K562 (cell line): ENCODE data around the gene TNFSF13B. TPM values are rescaled to one million over a fixed set of nuclear protein-coding genes. Genes with fewer than 3 reads are reported as not detected.

Source experiments
- ATAC-seq: fragments of 200-7000 bp; cut with Tn5 transposase; 3 replicates; pipeline ENCODE4 v1.9.1; 2020; ENCODE audit warnings: moderate library complexity
- BruUV-seq: library from RNA; stranded (reverse); fragments of 400-500 nt; replicated peaks from 2 replicates; lab custom pipeline; 2021; lab: Mats Ljungman, UMichigan
- CTCF ChIA-PET: fragments of 300-600 bp; formaldehyde crosslinking; extraction: SDS; loops from one replicate; lab custom pipeline; 2021; ENCODE audit warnings: low intra/inter-chr PET ratio; lab: Yijun Ruan, JAX
- POLR2A ChIA-PET: fragments of 300-600, 350-650 bp; sonication (Branson Sonifier 250); formaldehyde crosslinking; extraction: SDS; loops from one replicate; lab custom pipeline; 2021; ENCODE audit warnings: antibody characterized with exemption, inconsistent platforms; lab: Yijun Ruan, JAX
- DNase-seq, 4 experiments: peaks; one replicate each; pipeline versions ENCODE4 v3.0.0 to v3.0.0-alpha.2; 2011 to 2018; ENCODE audit warnings: low spot score in 3 of 4, mixed read lengths in 3 of 4; ENCODE audit errors: extremely low read depth in 1 of 4
- FAIRE-seq: peaks from 2 replicates; lab custom pipeline; 2011; peaks lifted over from hg19 to GRCh38; lab: Jason Lieb, UNC
- H2AFZ ChIP-seq: 2 replicates; pipeline ENCODE4 v1.6.0; 2011; ENCODE audit warnings: low read depth, low read length, control low read depth, inconsistent platforms
- H3K27ac ChIP-seq: fragments of 200-600 bp; 3 replicates; pipeline ENCODE4 v1.8.0; 2011; ENCODE audit warnings: low read depth, mild to moderate bottlenecking, control low read depth, inconsistent platforms, low read length, moderate library complexity, mixed read lengths; ENCODE audit errors: extremely low read depth
- H3K27me3 ChIP-seq, 2 experiments: fragments of 300-600 bp in 1 of 2; 2 replicates in 1 of 2; 3 replicates in 1 of 2; pipeline versions ENCODE4 v1.6.0 to v1.8.0; 2011; ENCODE audit warnings: inconsistent platforms in 2 of 2, low read length in 2 of 2, mild to moderate bottlenecking in 1 of 2, mixed read lengths in 1 of 2, moderate library complexity in 1 of 2; ENCODE audit not compliant: control insufficient read depth in 2 of 2, insufficient read depth in 2 of 2
- H3K36me3 ChIP-seq: fragments of 300-600 bp; 3 replicates; pipeline ENCODE4 v1.8.0; 2011; ENCODE audit warnings: mild to moderate bottlenecking, low read length, inconsistent platforms; ENCODE audit not compliant: control insufficient read depth, insufficient read depth
- H3K4me1 ChIP-seq, 2 experiments: fragments of 200-600 bp in 1 of 2; replicated peaks in 1 of 2; 2 replicates in 1 of 2; 3 replicates in 1 of 2; pipeline versions ENCODE4 v1.5.1 to v1.8.0; 2011; ENCODE audit warnings: inconsistent platforms in 2 of 2, low read length in 2 of 2, mild to moderate bottlenecking in 1 of 2, mixed read lengths in 1 of 2, moderate library complexity in 1 of 2; ENCODE audit not compliant: control insufficient read depth in 2 of 2, insufficient read depth in 2 of 2
- H3K4me2 ChIP-seq: 2 replicates; pipeline ENCODE4 v1.6.1; 2011; ENCODE audit warnings: low read length, control low read depth, inconsistent platforms, mixed read lengths; ENCODE audit not compliant: insufficient read depth
- H3K4me3 ChIP-seq: fragments of 200-600 bp; sonication (generic), shearing (Covaris generic); 2 replicates; pipeline ENCODE4 v1.5.1; 2016; ENCODE audit warnings: control low read depth, inconsistent platforms
- H3K79me2 ChIP-seq: fragments of 200-600 bp; 3 replicates; pipeline ENCODE4 v1.8.0; 2011; ENCODE audit warnings: low read length, inconsistent platforms; ENCODE audit not compliant: control insufficient read depth, insufficient read depth
- H3K9ac ChIP-seq, 2 experiments: 2 replicates each; pipeline versions ENCODE4 v1.6.0 to v1.6.1; 2011; ENCODE audit warnings: low read depth in 2 of 2, low read length in 2 of 2, control low read depth in 1 of 2, inconsistent platforms in 1 of 2, mild to moderate bottlenecking in 1 of 2, mixed read lengths in 1 of 2; ENCODE audit not compliant: insufficient read depth in 1 of 2
- H3K9me1 ChIP-seq: one replicate; pipeline ENCODE4 v1.6.0; 2011; ENCODE audit warnings: inconsistent platforms, mild to moderate bottlenecking, low read length, moderate library complexity; ENCODE audit not compliant: control insufficient read depth, insufficient read depth
- H3K9me3 ChIP-seq: replicated peaks from 2 replicates; pipeline ENCODE4 v1.5.1; 2011; ENCODE audit warnings: low read depth, low read length, inconsistent platforms; ENCODE audit not compliant: control insufficient read depth, insufficient read depth
- H4K20me1 ChIP-seq: replicated peaks from 2 replicates; pipeline ENCODE4 v1.6.1; 2011; ENCODE audit warnings: low read length, inconsistent platforms, mixed read lengths; ENCODE audit not compliant: control insufficient read depth, insufficient read depth
- CBFA2T3 ChIP-seq: fragments of 450-650 bp; IDR thresholded peaks from 2 replicates; pipeline ENCODE4 v1.6.1; 2017
- FOXA3 ChIP-seq, 2 experiments: fragments of 450-650 bp in 1 of 2; sonication (generic) in 1 of 2; formaldehyde crosslinking; IDR thresholded peaks in 1 of 2; conservative IDR thresholded peaks in 1 of 2; 2 replicates each; pipeline versions ENCODE4 v1.4.0 to v1.8.0; 2020 to 2022; ENCODE audit warnings: mild to moderate bottlenecking in 2 of 2, missing genetic modification reagents in 1 of 2
- FOXK1 ChIP-seq: sonication (generic); formaldehyde crosslinking; IDR thresholded peaks from 2 replicates; pipeline ENCODE4 v1.8.0; 2022; ENCODE audit warnings: missing genetic modification reagents, mild to moderate bottlenecking, borderline replicate concordance
- MEIS2 ChIP-seq: fragments of 450-650 bp; IDR thresholded peaks from 2 replicates; pipeline ENCODE4 v1.6.1; 2014; ENCODE audit warnings: mild to moderate bottlenecking; ENCODE audit not compliant: partially characterized antibody
- SMARCE1 ChIP-seq: fragments of 450-650 bp; IDR thresholded peaks from 2 replicates; pipeline ENCODE4 v1.7.1; 2016; ENCODE audit warnings: mild to moderate bottlenecking
- SOX6 ChIP-seq: fragments of 450-650 bp; IDR thresholded peaks from 2 replicates; pipeline ENCODE4 v1.6.1; 2014; ENCODE audit warnings: mild to moderate bottlenecking
- TAL1 ChIP-seq: fragments of 450-650 bp; IDR thresholded peaks from 2 replicates; pipeline ENCODE4 v1.6.1; 2016; ENCODE audit warnings: mild to moderate bottlenecking
- TCF3 ChIP-seq: sonication (generic); formaldehyde crosslinking; IDR thresholded peaks from 2 replicates; pipeline ENCODE4 v1.4.0; 2020; ENCODE audit warnings: mild to moderate bottlenecking, missing genetic modification reagents
- TCF7 ChIP-seq: sonication (generic); IDR thresholded peaks from 2 replicates; pipeline ENCODE4 v1.6.1; 2016; ENCODE audit warnings: antibody characterized with exemption, borderline replicate concordance
- TEAD4 ChIP-seq, 2 experiments: sonication (generic) in 1 of 2; formaldehyde crosslinking in 1 of 2; IDR thresholded peaks; 2 replicates each; pipeline versions ENCODE4 v1.6.1 to v1.8.0; 2012 to 2022; ENCODE audit warnings: borderline replicate concordance in 1 of 2, inconsistent platforms in 1 of 2, low read length in 1 of 2, mild to moderate bottlenecking in 1 of 2, missing genetic modification reagents in 1 of 2
- WGBS: fragments of 100-300 bp; shearing (Covaris generic); methylation state at CpG from one replicate; pipeline ENCODE4 v1.1.6; 2016; ENCODE audit warnings: low coverage, mixed read lengths; ENCODE audit not compliant: insufficient coverage; ENCODE audit errors: missing lambda C conversion rate; 5-methylcytosine and 5-hydroxymethylcytosine counted together
- in situ Hi-C: fragments of 300-500 bp; cut with MboI; formaldehyde crosslinking; loops from 4 replicates; pipeline ENCODE4 v1.15.0; 2018; ENCODE audit warnings: inconsistent platforms, mixed read lengths
- intact Hi-C: fragments of 100-400 bp; cut with micrococcal nuclease; formaldehyde crosslinking; loops from 2 replicates; pipeline ENCODE4 v1.14.2; 2022
- polyA plus RNA-seq, 8 experiments: library from polyadenylated mRNA; depleted of rRNA in 4 of 8; stranded (reverse) in 5 of 8; unstranded in 3 of 8; fragments of >200 nt; fragmentation: Nextera tagmentation in 2 of 8; fragmentation: Illumina TruSeq in 1 of 8; extraction: Ambion mirVana in 2 of 8; extraction: Trizol in 1 of 8; gene quantifications; 2 replicates each; pipeline versions ENCODE4 v1.2.1 to v1.2.3, GENCODE V29; 2011 to 2014; ENCODE audit warnings: inconsistent platforms in 1 of 8, missing spikeins in 1 of 8
- total RNA-seq, 7 experiments: library from RNA; depleted of rRNA in 6 of 7; stranded (reverse); fragments of >200 nt in 6 of 7; fragmentation: Illumina TruSeq in 2 of 7; extraction: Trizol in 2 of 7; gene quantifications; 2 replicates each; pipeline versions ENCODE4 v1.2.1 to v1.2.3, GENCODE V29; 2011 to 2021; ENCODE audit warnings: low replicate concordance in 1 of 7
- TF ChIP-seq, protein P1 (sequence below), 2 experiments: fragments of 200-800 bp in 1 of 2; sonication (Bioruptor generic) in 1 of 2; sonication (generic) in 1 of 2; formaldehyde crosslinking in 1 of 2; IDR thresholded peaks in 1 of 2; conservative IDR thresholded peaks in 1 of 2; 2 replicates each; pipeline versions ENCODE4 v1.5.0 to v1.6.1; 2016 to 2020; ENCODE audit warnings: missing compliant biosample characterization in 1 of 2, missing genetic modification characterization in 1 of 2, missing genetic modification reagents in 1 of 2
- TF ChIP-seq, protein P2 (sequence below): fragments of 200-400 bp; formaldehyde crosslinking; IDR thresholded peaks from 2 replicates; pipeline ENCODE4 v1.6.1; 2017; ENCODE audit warnings: mild to moderate bottlenecking, low read depth, low read length, moderate library complexity
- TF ChIP-seq, protein P3 (sequence below), 2 experiments: IDR thresholded peaks in 1 of 2; conservative IDR thresholded peaks in 1 of 2; 2 replicates each; pipeline ENCODE4 v1.6.1; 2016; ENCODE audit warnings: low read depth in 2 of 2, mild to moderate bottlenecking in 1 of 2, missing compliant biosample characterization in 1 of 2, missing genetic modification characterization in 1 of 2, moderate library complexity in 1 of 2

The TNFSF13B gene
- total and polyA plus RNA-seq, 9 of the 15 experiments (the other 6 are each of a cell fraction or from before 2014, with no cell fraction given): 1.1 to 2.1 (median 1.5) TPM

DNA sequence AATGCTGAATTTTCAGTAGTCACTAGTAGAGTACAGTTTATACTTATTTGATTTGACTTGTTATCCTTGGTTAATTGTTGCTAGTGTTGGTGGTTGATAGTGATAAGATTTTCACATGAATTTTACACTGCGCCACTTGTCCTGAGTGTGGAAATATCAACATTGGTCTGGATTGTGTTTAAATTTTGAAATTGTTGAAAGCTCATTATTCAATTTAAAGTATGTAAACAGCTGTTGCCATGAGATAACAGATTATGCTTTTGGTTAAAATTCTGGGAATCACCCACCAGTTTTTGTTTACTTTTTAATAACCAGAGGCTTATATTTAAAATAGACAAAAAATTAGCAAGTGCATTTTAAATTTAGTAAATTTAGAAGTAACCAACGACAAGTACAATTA is 12.3 kb upstream of the TNFSF13B start:
- intact Hi-C loops: no loop called here
- Histone ChIP-seq H3K36me3 (no peaks in the 10 kb centered on the region), H3K4me2 (no peak overlapping the region), H3K9me3 (no peaks in the 10 kb centered on the region), H3K4me3 (no peak overlapping the region), H4K20me1 (no peaks in the 10 kb centered on the region), H3K27me3 (no peaks in the 10 kb centered on the region), H3K79me2 (no peaks in the 10 kb centered on the region), H3K9me1 (no peaks in the 10 kb centered on the region), H3K9ac (no peak overlapping the region), H3K4me1 (no peaks in the 10 kb centered on the region), H3K27ac (no peak overlapping the region), H2AFZ (no peak overlapping the region)
- ChIA-PET POLR2A (no interaction called here), CTCF (no interaction called here)
- in situ Hi-C loops: no loop called here
- ATAC-seq (no peak), FAIRE-seq (no peak), DNase-seq (no peak)
- WGBS: 0% methylated on average over 2 of the region's 2 CpGs
- BruUV-seq: no TSS peak
- TF ChIP-seq FOXK1 (CRISPR knock-in tag) (no peak), FOXA3 (CRISPR knock-in tag; conservative IDR thresholded peaks at IDR 0.05 in 1 of 2, IDR thresholded peaks at IDR 0.05 in 1 of 2) (peak in 1 of 2 experiments; percentile 71; a peak in 2 of 4 replicates), TCF7 (no peak), MEIS2 (peak; percentile 85), CBFA2T3 (0 out of 2 replicates have a peak, but pooled peaks have one; percentile 24), TEAD4 (IDR thresholded peaks at IDR 0.05; ENCODE audit: low read length) (peak; percentile 50; the same call in 1 of the 2 replicates), TEAD4 (CRISPR knock-in tag; IDR thresholded peaks at IDR 0.05; ENCODE audit: borderline replicate concordance) (no peak), SOX6 (peak; percentile 34; the same call in 1 of the 2 replicates), SMARCE1 (peak; percentile 48; the same call in 1 of the 2 replicates), TAL1 (peak; percentile 52), TCF3 (CRISPR knock-in tag) (peak; percentile 49; the same call in 1 of the 2 replicates)
- TF ChIP-seq, protein P1, sequence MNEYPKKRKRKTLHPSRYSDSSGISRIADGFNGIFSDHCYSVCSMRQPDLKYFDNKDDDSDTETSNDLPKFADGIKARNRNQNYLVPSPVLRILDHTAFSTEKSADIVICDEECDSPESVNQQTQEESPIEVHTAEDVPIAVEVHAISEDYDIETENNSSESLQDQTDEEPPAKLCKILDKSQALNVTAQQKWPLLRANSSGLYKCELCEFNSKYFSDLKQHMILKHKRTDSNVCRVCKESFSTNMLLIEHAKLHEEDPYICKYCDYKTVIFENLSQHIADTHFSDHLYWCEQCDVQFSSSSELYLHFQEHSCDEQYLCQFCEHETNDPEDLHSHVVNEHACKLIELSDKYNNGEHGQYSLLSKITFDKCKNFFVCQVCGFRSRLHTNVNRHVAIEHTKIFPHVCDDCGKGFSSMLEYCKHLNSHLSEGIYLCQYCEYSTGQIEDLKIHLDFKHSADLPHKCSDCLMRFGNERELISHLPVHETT (CRISPR knock-in tag; conservative IDR thresholded peaks at IDR 0.05 in 1 of 2, IDR thresholded peaks at IDR 0.05 in 1 of 2): no peak
- TF ChIP-seq, protein P2, sequence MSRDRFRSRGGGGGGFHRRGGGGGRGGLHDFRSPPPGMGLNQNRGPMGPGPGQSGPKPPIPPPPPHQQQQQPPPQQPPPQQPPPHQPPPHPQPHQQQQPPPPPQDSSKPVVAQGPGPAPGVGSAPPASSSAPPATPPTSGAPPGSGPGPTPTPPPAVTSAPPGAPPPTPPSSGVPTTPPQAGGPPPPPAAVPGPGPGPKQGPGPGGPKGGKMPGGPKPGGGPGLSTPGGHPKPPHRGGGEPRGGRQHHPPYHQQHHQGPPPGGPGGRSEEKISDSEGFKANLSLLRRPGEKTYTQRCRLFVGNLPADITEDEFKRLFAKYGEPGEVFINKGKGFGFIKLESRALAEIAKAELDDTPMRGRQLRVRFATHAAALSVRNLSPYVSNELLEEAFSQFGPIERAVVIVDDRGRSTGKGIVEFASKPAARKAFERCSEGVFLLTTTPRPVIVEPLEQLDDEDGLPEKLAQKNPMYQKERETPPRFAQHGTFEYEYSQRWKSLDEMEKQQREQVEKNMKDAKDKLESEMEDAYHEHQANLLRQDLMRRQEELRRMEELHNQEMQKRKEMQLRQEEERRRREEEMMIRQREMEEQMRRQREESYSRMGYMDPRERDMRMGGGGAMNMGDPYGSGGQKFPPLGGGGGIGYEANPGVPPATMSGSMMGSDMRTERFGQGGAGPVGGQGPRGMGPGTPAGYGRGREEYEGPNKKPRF: no peak
- TF ChIP-seq, protein P3, sequence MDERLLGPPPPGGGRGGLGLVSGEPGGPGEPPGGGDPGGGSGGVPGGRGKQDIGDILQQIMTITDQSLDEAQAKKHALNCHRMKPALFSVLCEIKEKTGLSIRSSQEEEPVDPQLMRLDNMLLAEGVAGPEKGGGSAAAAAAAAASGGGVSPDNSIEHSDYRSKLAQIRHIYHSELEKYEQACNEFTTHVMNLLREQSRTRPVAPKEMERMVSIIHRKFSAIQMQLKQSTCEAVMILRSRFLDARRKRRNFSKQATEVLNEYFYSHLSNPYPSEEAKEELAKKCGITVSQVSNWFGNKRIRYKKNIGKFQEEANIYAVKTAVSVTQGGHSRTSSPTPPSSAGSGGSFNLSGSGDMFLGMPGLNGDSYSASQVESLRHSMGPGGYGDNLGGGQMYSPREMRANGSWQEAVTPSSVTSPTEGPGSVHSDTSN (CRISPR knock-in tag; IDR thresholded peaks at IDR 0.05; ENCODE audit: low read depth): no peak
- TF ChIP-seq, protein P3 (tag; conservative IDR thresholded peaks at IDR 0.05; ENCODE audit: low read depth): peak; percentile 63
